GM12873 (cell line): ENCODE measurements around the gene NDUFS5.

Experiments
- TF ChIP-seq, protein P1 (sequence below): IDR thresholded peaks from 2 replicates; pipeline ENCODE4 v1.5.1; 2012; ENCODE audit warnings: low read depth, mild to moderate bottlenecking, moderate library complexity, low read length, control low read depth; ENCODE audit not compliant: insufficient read depth; ENCODE audit errors: missing control alignments

Gene NDUFS5

GRCh38 chr1:39006726-39007645, 19.2 kb upstream of the NDUFS5 start:
- TF ChIP-seq, protein P1, sequence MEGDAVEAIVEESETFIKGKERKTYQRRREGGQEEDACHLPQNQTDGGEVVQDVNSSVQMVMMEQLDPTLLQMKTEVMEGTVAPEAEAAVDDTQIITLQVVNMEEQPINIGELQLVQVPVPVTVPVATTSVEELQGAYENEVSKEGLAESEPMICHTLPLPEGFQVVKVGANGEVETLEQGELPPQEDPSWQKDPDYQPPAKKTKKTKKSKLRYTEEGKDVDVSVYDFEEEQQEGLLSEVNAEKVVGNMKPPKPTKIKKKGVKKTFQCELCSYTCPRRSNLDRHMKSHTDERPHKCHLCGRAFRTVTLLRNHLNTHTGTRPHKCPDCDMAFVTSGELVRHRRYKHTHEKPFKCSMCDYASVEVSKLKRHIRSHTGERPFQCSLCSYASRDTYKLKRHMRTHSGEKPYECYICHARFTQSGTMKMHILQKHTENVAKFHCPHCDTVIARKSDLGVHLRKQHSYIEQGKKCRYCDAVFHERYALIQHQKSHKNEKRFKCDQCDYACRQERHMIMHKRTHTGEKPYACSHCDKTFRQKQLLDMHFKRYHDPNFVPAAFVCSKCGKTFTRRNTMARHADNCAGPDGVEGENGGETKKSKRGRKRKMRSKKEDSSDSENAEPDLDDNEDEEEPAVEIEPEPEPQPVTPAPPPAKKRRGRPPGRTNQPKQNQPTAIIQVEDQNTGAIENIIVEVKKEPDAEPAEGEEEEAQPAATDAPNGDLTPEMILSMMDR: no peak

GRCh38 chr1:39016604-39017171, 9.5 kb upstream of the NDUFS5 start:
- TF ChIP-seq, protein P1: no peak

- TF ChIP-seq, protein P1: no peak
These were observed 8.9 kb upstream of the NDUFS5 start for GRCh38 chr1:39017266-39017665.

GRCh38 chr1:39021426-39021825, 4.7 kb upstream of the NDUFS5 start:
- TF ChIP-seq, protein P1: no peak

GRCh38 chr1:39023140-39023539, 3.0 kb upstream of the NDUFS5 start:
- TF ChIP-seq, protein P1: no peak

- TF ChIP-seq, protein P1: no peak
These were observed 837 bp downstream of the NDUFS5 start for GRCh38 chr1:39026866-39027507.

DNA sequence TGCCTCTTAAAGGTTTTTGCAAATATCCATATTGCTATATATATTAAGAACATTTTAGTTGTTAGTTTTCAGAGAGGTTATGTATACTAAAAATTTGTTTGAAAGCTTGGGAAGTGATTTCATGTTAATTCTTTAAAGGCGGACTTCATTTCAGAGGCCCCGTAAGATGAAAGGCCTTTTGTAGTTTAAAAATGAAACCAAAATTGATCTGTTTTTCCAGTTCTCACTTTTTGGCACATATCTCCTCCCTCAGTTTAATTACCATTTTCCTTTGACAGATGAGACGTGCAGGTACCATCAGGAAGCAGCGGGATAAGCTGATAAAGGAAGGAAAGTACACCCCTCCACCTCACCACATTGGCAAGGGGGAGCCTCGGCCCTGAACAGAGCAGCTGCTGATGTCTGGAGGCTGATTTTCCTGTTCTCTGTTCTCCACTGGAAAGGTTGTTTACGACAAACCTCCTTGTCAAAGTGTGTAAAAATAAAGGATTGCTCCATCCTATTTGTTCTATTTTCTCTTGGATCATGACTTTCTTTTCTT, 8.0 kb downstream of the NDUFS5 start:
- TF ChIP-seq, protein P1: no peak
